HG03095 (cell line): ENCODE data around the gene NTMT1.
"Not testable (repeated sequence)": the region's sequence is repeated elsewhere in the genome, so short reads cannot be mapped to it uniquely, and the experiment has no call there.

Experiments used
- ATAC-seq: cut with Tn5 transposase; IDR thresholded peaks from one replicate; pipeline ENCODE4 v1.9.1; 2021; ENCODE audit warnings: moderate library complexity; ENCODE audit not compliant: unreplicated experiment

Gene NTMT1

DNA sequence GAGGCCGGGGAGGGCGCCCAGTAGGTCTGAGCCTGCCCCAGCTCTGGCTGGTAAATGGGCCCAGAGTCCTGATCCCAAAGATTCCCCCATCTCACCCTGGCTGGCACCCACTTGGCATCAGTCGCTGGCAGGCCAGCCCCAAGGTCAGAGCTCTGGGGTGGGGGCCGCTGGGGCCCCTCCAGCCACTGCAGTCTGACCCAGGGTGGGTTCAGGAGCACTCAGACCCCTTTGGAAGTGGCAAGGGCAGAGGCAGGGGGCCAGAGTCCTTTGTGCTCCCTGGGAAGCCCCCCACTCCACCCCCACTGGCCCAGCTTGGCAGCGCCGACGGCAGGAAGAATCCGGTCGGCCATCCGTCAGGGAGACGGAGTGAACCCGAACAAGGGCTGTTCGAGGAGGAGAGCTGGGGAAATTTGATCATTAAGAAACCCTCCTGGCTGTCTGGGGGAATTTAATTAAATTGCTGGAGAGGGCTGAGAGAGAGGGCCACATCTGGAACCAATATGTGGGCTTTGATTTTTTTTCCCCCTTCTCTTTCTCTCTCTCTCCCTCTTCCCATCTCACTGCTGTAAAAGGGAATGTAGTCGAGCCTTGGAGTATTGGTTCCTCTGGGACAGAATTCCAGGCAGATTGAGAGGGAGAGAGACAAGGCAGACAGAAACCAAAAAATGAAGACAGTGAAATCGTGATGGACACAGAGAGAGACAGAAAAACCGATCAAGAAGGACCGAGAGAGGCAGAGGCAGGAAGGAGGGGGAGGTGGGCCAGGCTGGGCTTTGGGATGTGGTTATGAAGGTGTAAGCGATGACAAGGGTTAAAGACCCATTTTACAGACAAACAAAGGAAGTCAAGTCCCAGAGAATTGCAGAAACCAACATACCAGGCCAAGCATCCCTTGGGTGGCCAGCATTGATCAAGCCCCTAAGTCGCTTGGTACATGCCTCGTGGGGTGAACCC, 24.0 kb downstream of the NTMT1 start:
- no peak for ATAC-seq

DNA sequence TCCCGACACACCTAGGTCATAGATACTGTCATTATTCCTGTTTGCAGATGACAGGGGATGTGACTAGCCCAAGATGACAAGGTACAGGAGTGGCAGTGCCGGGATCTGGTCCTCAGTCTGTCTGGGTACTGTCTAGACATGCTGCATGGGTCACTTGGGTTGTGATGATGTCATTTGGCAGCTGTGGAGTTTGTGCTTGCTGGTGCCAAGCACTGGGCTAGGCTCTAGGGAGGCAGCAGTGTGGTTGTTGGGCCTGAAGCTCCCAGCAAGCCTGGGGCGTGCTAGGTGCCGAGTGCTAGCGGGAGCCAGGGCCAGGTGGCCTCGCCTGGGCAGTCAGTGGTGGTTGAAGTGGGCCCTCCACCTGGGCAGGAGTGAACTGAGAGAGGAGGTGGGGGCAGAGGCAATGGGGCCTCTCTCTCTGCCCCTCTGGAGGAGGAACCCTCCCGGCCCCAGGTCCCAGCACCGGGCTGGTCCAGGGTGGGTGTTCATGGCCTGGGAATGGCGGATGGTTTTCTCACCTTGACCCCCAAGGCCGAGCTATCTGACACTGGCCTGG, 24.8 kb downstream of the NTMT1 start:
- ATAC-seq = no peak

DNA sequence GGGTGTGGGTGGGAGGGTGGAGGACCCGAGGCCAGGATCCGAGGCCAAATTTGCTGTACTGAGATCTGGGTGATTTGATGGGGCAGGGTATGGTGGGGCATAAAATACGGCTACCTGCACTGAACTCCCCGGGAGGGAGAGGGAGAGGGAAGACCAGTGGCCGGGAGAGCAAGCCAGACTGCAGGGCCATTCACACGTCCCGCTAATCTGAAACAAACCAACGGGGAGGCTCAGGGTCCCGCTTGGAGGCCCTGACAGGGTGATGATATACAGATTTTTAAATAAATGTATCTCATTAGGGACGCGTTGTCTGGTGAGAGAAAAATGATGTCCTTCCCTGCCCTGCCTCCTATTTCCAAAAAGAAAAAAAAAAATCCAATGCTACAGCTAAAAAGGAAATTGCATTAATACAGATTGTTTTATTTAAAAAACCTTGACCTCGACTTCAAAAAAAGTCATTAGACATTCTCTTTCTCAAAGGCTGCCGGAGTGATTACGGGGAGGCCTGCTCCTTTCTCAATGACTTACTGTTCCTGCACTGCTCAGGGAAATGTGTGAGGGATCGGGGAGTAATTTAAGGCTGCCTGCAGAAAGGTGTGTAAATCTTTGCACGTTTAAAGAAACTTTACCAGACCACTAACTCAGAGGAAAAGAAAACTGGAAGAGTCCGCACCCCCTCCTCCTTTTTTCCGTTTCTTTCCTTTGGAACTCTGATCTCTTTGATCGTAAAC, 28.0 kb downstream of the NTMT1 start:
- no peak for ATAC-seq

DNA sequence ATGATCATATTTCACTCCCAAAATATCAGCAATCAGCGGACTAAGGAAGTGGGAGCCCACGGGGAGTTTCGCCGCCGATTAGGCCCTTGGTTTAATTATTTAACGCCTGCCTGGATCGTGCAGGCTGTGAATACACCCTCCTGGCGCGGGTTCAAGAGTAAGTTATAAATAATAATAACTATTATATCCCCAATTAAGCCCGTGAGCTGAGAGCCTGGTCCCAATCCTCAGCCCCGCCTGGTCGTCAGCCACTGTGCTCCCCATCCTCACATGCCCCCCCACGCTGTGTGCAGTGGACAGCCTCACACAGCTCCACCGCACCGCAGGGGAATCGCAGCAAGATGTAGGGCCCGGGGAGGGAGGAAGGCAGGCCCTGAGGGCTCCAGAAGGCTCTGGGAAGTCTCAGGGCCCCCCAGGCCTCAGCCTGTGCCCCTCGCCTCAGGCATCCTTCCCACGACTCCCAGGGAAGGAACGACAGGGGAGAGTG, 28.6 kb downstream of the NTMT1 start:
- no peak for ATAC-seq

DNA sequence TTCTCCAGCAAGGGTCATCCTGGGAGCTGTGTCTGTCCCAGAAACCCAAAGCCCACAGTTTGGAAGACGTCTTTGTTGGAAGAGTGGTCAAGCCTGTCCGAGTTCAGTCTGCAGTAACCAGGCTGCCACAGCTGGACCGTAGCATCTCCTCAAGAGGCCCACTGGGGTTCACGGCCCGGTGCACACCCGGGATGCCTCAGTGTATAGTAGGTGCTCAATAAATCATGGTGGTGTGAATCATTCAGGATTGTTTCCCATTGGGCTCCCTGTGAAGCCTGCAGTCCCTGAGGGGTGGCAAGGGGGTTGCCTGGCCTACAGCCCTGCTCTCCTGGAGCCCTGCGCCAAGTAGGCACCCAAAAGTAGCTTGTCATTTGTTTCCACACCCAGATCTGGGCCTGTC, 29.2 kb downstream of the NTMT1 start:
- ATAC-seq = no peak

DNA sequence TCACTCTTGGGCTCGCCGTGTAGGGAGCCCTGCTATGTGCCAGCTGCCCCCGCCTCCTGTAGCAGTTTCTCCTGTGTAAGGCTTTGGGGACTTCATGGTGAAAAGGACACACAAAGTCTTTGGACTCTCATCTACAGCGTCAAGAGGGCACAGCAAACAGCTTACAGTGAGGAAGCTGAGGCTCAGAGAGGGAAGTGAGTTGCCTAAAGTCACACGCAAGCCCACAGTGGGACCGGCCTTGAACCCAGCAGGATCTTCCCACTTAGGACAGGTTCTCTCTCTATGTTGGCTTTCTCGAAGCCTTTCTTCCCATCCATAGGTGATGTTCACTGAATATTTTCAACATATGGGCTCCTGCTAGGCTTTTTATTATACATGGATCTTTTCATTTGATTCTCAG, 29.7 kb downstream of the NTMT1 start:
- ATAC-seq = no peak

DNA sequence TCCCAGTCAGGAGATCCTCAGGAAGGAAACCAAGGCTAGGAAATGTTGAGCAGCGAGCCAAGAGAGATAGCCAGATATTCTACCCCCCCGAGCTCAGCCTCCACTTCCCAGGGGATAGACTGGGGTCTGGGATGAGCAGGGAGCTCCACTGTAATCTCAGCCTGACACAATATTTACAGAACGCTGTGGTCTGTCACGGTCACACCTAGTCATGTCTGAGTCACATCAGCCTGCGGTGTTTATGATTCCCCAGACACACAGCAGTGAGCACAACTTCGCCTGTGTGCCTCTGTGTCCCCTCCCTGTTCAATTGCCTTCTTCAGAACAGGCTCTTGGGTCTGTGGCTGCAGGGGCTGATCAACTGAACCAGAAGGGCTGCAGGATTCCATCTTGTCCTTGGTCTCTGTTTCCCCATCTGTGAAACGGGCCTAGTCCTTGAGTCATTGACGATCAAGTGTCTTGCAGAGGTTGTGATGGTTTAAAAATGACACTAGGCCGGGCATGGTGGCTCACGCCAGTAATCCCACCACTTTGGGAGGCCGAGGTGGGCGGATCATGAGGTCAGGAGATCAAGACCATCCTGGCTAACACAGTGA, 30.9 kb downstream of the NTMT1 start:
- ATAC-seq = no peak

DNA sequence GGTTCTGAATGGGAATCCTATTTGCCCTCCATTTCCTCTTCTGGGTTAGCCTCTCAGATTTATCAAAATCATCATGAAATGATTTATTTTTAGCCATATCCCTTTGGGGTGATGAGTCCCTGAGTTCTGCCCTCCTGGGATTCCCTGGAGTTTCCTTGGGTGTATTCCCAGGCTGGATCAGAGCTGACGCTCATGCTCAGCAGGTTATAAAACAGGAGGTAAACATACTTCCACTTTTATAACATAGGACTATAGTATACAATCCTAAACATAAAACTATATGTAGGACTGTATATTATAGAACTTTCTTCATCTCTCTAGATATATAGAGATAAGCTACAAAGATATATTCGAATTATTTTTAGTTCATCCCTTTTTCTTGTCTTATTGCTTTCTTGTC, 35.1 kb downstream of the NTMT1 start:
- ATAC-seq = no peak

DNA sequence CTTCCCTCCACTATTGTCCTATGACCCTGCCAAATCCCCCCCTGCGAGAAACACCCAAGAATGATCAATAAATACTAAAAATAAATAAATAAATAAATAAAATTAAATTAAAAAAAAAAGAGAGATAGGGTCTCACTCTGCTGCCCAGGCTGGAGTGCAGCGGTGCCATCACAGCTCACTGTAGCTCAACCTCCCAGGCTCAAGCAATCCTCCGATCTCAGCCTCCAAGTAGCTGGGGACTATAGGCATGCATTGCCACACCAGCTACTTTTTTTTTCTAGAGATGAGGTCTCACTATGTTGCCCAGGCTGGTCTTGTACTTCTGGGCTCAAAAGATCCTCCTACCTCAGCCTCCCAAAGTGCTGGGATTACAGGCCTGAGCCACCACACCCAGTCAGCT, 36.3 kb downstream of the NTMT1 start:
- not testable (repeated sequence) for ATAC-seq

DNA sequence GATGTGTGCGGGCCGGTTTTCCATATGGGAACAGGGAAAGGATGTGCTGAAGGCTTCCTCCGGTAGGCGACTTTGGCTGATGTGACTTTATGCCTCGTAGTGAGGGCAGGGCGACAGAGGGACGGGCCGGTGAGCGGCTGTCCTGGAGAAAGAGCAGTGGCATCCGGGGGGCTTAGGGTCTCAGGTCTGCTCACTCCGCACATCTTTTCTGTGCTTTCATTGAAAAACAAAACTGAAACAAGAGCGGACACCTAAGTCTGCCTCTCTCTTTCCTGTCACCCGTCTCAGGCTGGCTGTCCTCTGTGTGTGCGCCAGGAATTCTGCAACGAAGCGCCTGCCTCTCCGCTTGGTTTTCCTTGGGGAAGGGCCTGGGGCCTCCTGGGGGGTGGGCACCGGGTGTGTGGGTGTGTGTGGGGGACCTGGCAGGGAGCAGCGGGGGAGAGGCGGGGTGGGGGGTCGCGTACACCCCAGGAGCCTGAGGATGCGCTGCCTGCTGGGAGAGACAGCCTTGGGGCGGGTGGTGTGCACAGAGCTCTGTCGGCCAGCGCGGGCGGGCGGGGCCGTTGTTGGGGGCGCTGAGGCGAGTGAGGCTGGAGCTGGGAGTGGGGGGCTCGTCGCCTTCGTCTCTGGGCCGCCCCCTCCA, 38.9 kb downstream of the NTMT1 start:
- no peak for ATAC-seq

DNA sequence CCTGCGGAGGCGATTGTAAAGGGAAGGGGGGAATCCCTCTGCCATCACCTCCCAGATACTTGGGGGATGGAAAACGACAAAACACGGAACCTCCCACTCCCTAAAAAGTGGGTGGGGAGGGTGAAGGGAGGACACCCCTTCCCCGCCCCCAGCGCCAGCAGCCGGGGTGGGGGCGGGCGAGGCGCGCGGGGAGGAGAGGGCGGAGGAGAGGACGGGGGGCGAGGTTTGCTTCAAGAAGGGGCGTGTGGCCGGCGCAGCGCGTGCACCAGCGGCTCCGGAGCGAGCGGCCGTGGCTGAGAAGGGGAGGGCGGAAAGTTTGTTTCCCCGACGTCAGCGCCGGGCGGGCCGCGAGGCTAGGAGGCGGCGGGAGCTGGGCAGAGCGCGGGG, 39.4 kb downstream of the NTMT1 start, which contains the start of gene PRRX2:
PRRX2 (plus strand) TSS at position 259 of the 387 bp plus-strand sequence. CDS start 221 bp downstream, outside the sequence.
- no peak for ATAC-seq

DNA sequence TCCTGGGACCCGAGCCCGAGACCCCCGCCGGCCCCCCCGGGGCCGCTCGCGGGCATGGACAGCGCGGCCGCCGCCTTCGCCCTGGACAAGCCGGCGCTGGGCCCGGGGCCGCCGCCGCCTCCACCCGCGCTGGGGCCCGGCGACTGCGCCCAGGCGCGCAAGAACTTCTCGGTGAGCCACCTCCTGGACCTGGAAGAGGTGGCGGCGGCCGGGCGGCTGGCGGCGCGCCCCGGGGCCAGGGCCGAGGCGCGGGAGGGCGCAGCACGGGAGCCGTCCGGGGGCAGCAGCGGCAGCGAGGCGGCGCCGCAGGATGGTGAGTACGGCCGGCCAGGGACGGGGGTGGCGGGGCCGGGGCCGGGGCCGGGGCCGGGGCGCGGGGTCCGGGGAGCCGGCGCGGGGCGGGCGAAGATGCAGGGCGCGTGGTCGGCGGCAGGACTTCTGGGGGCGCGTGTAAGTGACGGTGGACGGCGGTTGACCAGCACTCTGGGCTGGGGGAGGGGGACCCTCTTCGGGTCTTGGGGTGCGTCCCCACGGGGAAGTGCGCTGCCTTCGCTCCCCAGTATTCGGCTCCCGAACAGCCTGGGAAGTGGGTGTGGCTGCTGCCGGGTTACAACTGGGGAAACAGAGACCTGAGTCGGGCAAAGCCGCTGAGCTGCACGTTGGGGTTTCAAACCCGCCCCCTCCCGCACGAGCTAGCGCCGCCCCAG, 40.0 kb downstream of the NTMT1 start:
- no peak for ATAC-seq

DNA sequence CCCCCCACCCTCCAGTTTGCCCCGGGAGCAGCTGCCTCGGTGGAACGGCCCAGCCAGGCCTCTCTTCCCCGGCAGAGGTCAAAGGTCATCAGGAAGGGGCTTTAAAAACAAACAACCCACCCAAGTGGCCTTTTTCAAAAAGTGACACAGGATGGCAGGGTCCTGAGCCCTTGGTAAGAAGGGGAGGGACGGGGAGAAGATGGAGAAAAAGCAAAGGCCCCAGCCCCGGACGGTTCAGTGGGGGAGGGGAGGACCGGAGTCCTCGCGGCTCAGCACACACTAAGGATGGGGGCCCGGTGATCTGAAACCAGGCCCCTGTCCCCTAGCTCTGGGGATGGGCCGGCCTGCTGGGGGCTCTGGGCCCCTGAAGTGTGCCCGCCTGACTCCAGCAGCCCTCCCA, 40.6 kb downstream of the NTMT1 start:
- no peak for ATAC-seq

DNA sequence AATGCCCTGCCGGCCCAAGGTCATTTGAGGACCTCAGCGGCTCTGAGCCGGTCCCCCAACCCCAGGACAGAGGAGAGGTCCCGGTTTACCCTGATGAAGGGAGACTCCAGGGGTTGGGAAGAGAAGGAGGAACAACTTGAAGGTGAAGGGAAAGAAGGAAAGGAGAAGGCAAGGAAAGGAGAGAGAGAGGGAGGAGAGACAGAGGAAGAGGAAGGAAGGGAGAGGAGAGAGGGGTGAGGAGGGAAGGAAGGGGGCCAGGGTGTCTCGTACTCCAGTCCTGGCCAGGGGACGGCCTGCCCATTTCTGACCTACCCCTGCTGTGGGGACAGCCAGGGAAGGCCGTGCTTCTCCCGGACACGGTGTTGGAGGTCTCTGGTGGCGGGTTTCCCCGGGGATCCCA, 41.4 kb downstream of the NTMT1 start:
- ATAC-seq = no peak

DNA sequence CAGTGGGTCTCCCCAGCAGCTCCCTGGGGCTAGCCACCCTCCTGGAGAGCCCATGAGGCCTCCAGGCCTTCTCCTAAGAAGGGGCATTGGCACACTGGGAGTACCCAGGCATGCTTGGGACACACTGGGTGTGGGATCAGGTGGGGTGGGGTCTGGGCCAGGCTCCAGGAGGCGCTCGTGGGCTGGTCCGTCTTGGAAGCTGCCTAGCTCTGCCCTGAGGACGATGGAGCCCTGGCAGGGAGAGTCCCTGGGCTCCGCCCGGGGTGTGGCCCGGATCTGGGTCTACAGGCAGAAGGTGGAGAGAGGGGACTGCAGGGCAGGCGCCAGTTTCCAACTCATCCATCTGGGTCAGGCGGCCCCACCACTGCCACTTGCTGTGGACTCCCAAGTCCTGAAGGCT, 41.9 kb downstream of the NTMT1 start:
- ATAC-seq = no peak

DNA sequence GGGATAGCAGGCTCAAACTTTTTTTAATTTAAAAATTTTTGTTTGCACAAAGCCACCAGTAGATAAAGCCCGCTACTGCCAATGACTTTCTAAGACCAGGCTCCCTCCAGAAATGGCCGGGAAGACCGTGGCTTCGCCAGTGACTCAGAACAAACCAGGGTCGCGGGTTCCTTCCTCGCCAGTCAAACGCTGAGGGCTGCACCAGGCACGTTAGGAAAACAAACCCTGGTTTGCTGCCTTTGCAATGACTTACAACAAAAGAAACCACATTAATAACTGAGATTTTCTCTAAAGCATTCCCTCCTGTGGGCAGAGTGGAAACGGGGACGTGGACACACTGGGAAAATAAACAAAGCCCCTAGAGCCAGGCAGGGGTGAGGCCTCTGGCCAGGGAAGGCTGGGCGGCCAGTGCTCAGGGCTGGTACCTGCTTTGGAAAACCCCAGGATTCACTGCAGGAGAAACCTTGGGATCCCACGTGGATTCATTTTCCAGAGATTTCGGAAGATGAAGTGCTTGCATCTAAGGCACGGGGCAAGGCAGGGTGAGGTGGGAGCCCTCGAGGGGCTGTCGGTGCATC, 43.3 kb downstream of the NTMT1 start:
- no peak for ATAC-seq

DNA sequence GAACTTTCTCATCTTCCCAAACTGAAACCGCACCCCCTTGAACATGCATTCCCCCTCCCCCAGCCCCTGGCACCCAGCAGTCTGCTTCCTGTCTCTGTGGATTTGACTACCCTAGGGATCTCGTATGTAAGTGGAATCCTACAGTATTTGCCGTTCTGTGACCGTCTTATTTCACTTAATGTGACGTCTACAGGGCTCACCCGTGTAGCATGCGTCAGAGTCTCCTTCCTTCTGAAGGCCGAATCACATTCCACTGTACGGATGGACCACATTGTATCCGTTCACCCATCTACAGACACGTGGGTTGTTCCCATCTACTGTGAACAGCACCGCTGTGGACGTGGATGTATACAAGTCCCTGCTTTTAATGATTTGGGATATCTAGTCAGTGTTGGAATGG, 44.0 kb downstream of the NTMT1 start:
- no peak for ATAC-seq

DNA sequence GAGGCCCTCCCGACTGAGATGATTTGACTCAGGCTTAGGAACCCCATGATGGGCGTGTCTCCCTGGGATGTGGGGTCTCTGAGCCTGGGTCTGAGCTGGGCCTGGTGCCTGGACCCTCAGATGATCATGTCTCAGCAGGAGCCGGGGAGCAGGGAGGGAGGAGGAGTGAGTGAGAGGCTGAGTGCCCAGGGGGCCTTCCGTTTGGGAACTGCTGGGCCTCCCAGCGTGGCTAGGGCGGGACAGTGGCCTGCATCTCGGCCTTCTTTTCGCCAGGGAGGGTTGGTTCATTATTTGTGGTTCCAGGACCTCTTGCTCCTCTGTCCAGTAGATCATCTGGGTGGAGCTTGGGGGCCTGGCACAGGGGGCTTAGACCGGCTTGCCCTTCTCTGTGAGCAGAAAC, 45.1 kb downstream of the NTMT1 start:
- no peak for ATAC-seq

DNA sequence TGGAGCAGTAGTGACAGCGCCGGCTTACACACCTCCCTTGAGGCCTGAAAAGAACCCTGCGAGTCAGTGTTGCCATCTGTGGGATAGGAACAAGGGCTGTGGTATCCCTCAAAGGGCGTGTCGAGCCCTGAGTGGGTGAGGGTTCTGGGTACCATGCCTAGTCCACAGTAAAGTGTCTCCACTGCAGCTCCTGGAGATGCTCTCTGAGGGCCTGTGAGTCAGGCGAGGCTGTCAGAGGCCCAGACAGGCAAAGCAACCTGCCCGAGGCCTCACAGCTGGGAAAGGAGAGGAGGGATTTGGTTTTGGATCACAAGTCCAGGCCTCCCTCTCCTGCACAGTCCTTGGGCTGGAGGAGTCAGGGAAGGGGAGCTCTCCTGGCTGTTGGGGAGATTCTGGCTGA, 45.6 kb downstream of the NTMT1 start:
- no peak for ATAC-seq

DNA sequence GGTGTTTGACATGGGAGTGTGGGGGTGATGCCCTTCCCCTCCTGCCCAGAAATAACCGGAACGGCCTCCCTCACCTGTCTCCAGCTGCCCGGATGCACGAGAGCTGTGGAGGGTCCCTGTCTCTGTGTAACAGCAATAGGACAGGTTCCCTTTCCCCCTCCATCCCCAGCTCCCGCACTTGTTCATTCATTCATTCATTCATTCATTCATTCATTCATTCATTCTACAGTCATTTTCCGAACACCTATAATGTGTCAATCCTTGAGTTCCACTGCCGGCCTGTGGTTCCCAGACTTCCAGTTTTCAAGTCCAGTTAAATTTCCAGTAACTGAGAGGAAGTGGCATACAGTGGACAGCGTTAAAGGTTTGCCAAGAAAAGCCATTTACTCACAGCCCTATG, 46.7 kb downstream of the NTMT1 start:
- no peak for ATAC-seq
